ENCODE results near the gene PSMC3.
A peak's percentile ranks its signal among the peaks of the same experiment; 100 is the strongest.

The PSMC3 gene

GRCh38 chr11:47414685-47415070, 11.6 kb downstream of the PSMC3 start:
- no peaks in the 10 kb centered on the region for H3K4me1 ChIP-seq (ENCODE audit: control insufficient read depth, insufficient read depth, low read length, poor library complexity, severe bottlenecking)
- no peaks in the 10 kb centered on the region for H3K27me3 ChIP-seq (replicated peaks; ENCODE audit: control insufficient read depth, insufficient read depth, low read length, poor library complexity, severe bottlenecking)
- H3K36me3 ChIP-seq (ENCODE audit: control insufficient read depth, insufficient read depth, low read length), result peaks cover 47% of the 10 kb centered on the region
- no peak for DNase-seq
- no peak overlapping the region for H3K27ac ChIP-seq (ENCODE audit: insufficient read depth, low read length, poor library complexity, severe bottlenecking)
- H3K4me3 ChIP-seq (ENCODE audit: insufficient read depth, low read depth, low read length, poor library complexity, severe bottlenecking), result no peak overlapping the region
- H3K9me3 ChIP-seq (ENCODE audit: control insufficient read depth, low read length), result no peaks in the 10 kb centered on the region

GRCh38 chr11:47413908-47414684, 12.1 kb downstream of the PSMC3 start:
- DNase-seq, result no peak
- H3K4me1 ChIP-seq (ENCODE audit: control insufficient read depth, insufficient read depth, low read length, poor library complexity, severe bottlenecking), result peaks cover 5% of the 10 kb centered on the region
- no peak overlapping the region for H3K4me3 ChIP-seq (ENCODE audit: insufficient read depth, low read depth, low read length, poor library complexity, severe bottlenecking)
- peaks cover 43% of the 10 kb centered on the region for H3K36me3 ChIP-seq (ENCODE audit: control insufficient read depth, insufficient read depth, low read length)
- H3K9me3 ChIP-seq (ENCODE audit: control insufficient read depth, low read length), result no peaks in the 10 kb centered on the region
- H3K27me3 ChIP-seq (replicated peaks; ENCODE audit: control insufficient read depth, insufficient read depth, low read length, poor library complexity, severe bottlenecking), result no peaks in the 10 kb centered on the region
- H3K27ac ChIP-seq (ENCODE audit: insufficient read depth, low read length, poor library complexity, severe bottlenecking), result no peak overlapping the region

DNA sequence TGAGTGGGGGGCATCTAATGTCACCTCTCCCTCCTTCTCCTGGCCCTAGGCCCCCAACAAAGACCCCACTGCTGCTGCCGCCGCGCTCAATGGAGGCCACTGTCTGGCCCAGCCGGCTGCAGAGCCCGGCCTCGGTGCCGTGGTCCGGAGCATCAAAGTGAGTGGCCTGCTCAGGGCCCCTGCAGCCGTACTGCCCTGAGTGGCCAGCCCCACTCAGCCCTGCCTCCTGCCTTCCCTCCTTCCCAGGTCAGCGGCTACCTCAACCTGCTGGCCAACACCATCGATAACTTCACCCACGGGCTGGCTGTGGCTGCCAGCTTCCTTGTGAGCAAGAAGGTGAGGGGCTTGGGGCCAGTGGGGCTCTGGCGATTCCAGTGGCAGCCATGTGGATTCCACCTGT, 12.9 kb downstream of the PSMC3 start:
- Histone ChIP-seq H3K27me3 (replicated peaks; ENCODE audit: control insufficient read depth, insufficient read depth, low read length, poor library complexity, severe bottlenecking) (no peaks in the 10 kb centered on the region), H3K9me3 (ENCODE audit: control insufficient read depth, low read length) (no peaks in the 10 kb centered on the region), H3K36me3 (ENCODE audit: control insufficient read depth, insufficient read depth, low read length) (peaks cover 36% of the 10 kb centered on the region), H3K4me3 (ENCODE audit: insufficient read depth, low read depth, low read length, poor library complexity, severe bottlenecking) (no peak overlapping the region), H3K4me1 (ENCODE audit: control insufficient read depth, insufficient read depth, low read length, poor library complexity, severe bottlenecking) (peaks cover 8% of the 10 kb centered on the region), H3K27ac (ENCODE audit: insufficient read depth, low read length, poor library complexity, severe bottlenecking) (no peak overlapping the region)
- DNase-seq, result no peak

DNA sequence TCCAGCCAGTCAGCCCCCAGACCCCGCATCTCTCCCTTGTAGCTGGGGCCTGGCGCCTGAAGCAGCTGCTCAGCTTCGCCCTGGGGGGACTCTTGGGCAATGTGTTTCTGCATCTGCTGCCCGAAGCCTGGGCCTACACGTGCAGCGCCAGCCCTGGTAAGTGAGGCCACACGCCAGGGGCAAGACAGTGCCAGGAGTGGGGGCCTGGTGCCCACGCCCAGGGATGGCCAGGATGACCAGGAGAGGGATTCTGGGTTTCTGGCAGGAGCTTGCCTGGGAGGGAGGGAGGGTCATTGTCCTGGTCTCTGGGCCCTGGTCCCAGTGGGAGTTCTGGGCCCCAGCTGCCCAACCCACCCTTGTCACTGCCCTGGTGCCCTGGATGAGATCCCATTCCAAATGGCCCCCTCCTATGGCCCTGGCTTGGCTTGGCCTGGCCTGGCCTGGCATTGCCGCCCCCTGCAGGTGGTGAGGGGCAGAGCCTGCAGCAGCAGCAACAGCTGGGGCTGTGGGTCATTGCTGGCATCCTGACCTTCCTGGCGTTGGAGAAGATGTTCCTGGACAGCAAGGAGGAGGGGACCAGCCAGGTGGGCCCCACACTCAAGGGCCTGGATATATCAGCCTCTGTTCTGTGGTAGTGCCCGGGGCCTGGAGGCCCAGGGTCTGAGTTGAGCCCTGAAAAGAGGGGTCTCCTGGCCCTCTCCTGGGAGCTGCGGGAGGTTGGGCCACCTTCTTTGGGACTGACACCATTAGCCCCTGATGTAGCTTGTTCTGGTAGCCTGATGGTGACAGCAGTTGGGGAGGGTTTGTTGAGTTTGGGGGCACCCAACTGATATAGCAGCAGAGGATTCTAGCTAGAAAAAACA, 14.1 kb downstream of the PSMC3 start:
- H3K4me3 ChIP-seq (ENCODE audit: insufficient read depth, low read depth, low read length, poor library complexity, severe bottlenecking), result no peak overlapping the region

GRCh38 chr11:47410370-47411264, 15.6 kb downstream of the PSMC3 start:
- no peak for DNase-seq
- Histone ChIP-seq H3K4me1 (ENCODE audit: control insufficient read depth, insufficient read depth, low read length, poor library complexity, severe bottlenecking) (peaks cover 17% of the 10 kb centered on the region), H3K27ac (ENCODE audit: insufficient read depth, low read length, poor library complexity, severe bottlenecking) (no peak overlapping the region), H3K36me3 (ENCODE audit: control insufficient read depth, insufficient read depth, low read length) (peaks cover 20% of the 10 kb centered on the region), H3K9me3 (ENCODE audit: control insufficient read depth, low read length) (no peaks in the 10 kb centered on the region), H3K27me3 (replicated peaks; ENCODE audit: control insufficient read depth, insufficient read depth, low read length, poor library complexity, severe bottlenecking) (no peaks in the 10 kb centered on the region), H3K4me3 (ENCODE audit: insufficient read depth, low read depth, low read length, poor library complexity, severe bottlenecking) (no peak overlapping the region)

More for the DNA sequence above, 14.1 kb downstream of the PSMC3 start:
- peak in 1 of 3 donors; percentile 34 for DNase-seq
- Histone ChIP-seq H3K27me3 (replicated peaks; ENCODE audit: control insufficient read depth, insufficient read depth, low read length, poor library complexity, severe bottlenecking) (no peaks in the 10 kb centered on the region), H3K27ac (ENCODE audit: insufficient read depth, low read length, poor library complexity, severe bottlenecking) (no peak overlapping the region), H3K9me3 (ENCODE audit: control insufficient read depth, low read length) (no peaks in the 10 kb centered on the region), H3K4me1 (ENCODE audit: control insufficient read depth, insufficient read depth, low read length, poor library complexity, severe bottlenecking) (peaks cover 15% of the 10 kb centered on the region), H3K36me3 (ENCODE audit: control insufficient read depth, insufficient read depth, low read length) (peaks cover 24% of the 10 kb centered on the region)

DNA sequence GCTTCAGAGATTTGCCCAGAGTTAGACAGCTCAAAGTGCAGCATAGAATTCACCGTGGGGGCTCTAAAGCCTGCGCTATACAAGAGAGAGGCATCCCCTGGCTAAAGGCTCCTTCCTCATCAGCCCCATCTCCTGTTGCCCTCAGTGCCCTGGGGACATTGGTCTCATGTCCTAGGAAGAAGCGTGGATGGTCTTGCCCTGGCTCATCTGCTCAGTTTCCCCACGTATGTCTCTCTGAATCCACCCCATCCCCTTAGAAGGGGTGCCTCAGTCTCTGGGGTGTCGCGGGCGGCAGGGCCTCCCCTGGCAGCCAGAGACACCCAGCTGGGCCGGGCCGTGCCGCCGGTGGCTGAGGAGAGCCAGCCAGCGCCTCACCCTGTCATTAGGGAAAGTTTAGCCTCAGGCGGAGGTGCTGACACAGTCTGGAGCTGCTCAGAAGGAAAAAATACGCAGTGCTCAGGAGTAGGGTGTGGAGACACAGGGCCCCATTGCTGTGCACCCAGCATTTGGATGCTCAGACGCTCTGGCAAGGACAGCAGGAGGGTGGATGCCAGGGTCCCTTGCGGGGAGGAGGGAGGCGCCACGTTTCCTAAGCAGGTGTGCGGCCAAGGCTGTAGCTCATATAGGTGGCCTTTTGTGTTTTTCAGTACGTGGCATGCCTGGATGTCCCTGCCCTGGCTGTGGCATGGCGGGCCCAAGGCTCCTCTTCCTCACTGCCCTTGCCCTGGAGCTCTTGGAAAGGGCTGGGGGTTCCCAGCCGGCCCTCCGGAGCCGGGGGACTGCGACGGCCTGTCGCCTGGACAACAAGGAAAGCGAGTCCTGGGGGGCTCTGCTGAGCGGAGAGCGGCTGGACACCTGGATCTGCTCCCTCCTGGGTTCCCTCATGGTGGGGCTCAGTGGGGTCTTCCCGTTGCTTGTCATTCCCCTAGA, 16.5 kb downstream of the PSMC3 start:
- Histone ChIP-seq H3K4me3 (ENCODE audit: insufficient read depth, low read depth, low read length, poor library complexity, severe bottlenecking) (no peak overlapping the region), H3K36me3 (ENCODE audit: control insufficient read depth, insufficient read depth, low read length) (peaks cover 15% of the 10 kb centered on the region), H3K9me3 (ENCODE audit: control insufficient read depth, low read length) (no peaks in the 10 kb centered on the region), H3K27ac (ENCODE audit: insufficient read depth, low read length, poor library complexity, severe bottlenecking) (peak overlapping the region; percentile 87), H3K4me1 (ENCODE audit: control insufficient read depth, insufficient read depth, low read length, poor library complexity, severe bottlenecking) (peaks cover 17% of the 10 kb centered on the region), H3K27me3 (replicated peaks; ENCODE audit: control insufficient read depth, insufficient read depth, low read length, poor library complexity, severe bottlenecking) (no peaks in the 10 kb centered on the region)
- no peak for DNase-seq

DNA sequence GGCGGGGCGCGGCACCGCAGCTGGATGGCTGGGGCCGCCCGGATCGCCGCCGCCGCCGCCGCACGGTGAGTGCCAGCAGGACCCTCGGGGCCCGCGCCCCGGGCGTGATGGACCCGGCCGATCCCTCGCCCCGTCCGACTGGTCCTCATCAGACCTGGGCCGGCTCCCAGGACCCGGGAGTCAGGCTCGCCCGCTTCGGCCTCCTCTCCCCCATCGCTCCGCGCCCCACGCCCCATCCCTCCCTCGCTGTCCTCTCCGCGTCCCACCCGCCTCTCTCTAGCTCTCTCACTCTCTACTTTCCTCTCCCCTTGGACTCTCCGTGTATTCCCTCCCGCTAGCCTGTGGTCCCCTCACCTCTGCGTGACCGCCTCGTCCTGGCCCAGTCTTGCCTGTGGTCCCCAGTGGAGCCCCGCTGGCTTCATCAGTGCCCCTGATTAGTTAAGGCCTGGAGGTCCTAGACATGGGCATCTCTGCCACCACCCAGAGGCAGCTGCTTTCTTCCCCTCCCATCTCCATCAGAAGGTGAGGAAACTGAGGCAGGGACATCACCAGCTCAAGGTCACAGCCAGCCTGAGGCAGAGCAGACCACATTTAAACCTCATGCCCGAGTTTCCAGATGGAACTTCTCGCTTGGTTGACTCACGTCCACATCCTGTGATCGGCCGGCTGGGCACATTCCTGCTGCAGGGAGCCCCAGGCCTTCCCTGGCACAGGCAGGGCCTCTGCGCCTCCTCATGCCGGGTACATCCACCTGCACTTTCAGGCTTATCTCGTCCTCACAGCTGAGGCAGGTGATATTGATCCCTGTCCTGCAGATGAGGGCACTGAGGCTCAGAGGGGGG, 17.4 kb downstream of the PSMC3 start:
- Histone ChIP-seq H3K27ac (ENCODE audit: insufficient read depth, low read length, poor library complexity, severe bottlenecking) (peak overlapping the region; percentile 87), H3K9me3 (ENCODE audit: control insufficient read depth, low read length) (no peaks in the 10 kb centered on the region), H3K4me1 (ENCODE audit: control insufficient read depth, insufficient read depth, low read length, poor library complexity, severe bottlenecking) (peaks cover 17% of the 10 kb centered on the region), H3K4me3 (ENCODE audit: insufficient read depth, low read depth, low read length, poor library complexity, severe bottlenecking) (peak overlapping the region; percentile 70), H3K27me3 (replicated peaks; ENCODE audit: control insufficient read depth, insufficient read depth, low read length, poor library complexity, severe bottlenecking) (no peaks in the 10 kb centered on the region), H3K36me3 (ENCODE audit: control insufficient read depth, insufficient read depth, low read length) (peaks cover 7% of the 10 kb centered on the region)
- no peak for DNase-seq

DNA sequence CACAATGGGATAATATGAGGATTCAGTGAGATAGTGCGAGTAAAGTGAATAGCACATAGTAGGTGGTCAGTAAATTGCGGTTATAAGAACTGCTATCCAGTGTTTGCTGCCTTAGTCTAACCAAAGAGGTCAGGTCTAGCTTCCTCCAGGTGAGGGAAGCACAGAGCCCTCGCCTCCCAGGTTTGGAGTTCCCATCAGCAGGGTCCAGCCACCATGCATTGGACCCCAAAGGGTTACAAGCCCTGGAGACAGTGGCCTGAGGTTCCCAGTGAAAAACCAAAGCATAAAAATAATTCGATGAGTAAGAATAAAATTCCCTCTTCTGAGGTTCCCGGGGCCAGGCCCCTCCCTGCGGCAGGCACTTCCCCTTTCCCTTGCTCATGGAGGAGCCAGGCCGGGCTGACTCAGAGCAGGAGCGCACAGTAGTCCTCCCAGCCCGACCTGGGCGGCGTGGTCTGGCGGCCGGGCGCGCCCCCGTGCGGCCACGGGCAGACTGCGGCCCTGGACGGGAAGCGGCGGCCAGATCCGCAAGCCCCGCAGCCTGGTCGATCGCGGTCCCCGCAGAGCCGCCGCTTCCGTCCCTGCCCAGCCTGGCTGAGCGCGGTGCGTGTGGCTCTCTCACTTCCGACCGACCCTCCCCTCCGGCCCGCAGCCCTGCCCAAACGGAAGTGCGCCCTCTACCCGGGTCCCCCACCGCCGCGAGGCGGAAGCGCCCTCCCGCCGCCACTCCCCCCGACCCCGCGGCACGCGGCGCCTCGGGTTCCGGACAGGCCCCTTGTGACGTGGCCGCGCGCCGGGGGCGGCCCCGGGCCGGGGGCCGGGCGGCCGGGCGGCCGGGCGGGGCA, 18.3 kb downstream of the PSMC3 start, which contains the start of gene SLC39A13:
Gene SLC39A13 (plus strand): TSS at position 845 of the 845 bp plus-strand sequence. CDS start 1,505 bp downstream, outside the sequence.
- Histone ChIP-seq H3K36me3 (ENCODE audit: control insufficient read depth, insufficient read depth, low read length) (no peaks in the 10 kb centered on the region), H3K27me3 (replicated peaks; ENCODE audit: control insufficient read depth, insufficient read depth, low read length, poor library complexity, severe bottlenecking) (no peaks in the 10 kb centered on the region), H3K27ac (ENCODE audit: insufficient read depth, low read length, poor library complexity, severe bottlenecking) (peak within 1 kb of the TSS; percentile 87), H3K4me1 (ENCODE audit: control insufficient read depth, insufficient read depth, low read length, poor library complexity, severe bottlenecking) (peaks cover 17% of the 10 kb centered on the region), H3K4me3 (ENCODE audit: insufficient read depth, low read depth, low read length, poor library complexity, severe bottlenecking) (peak within 1 kb of the TSS; percentile 89), H3K9me3 (ENCODE audit: control insufficient read depth, low read length) (no peaks in the 10 kb centered on the region)
- DNase-seq, result peak; percentile 84 to 87 (median 87)
